ENCODE results near the gene MAPK12.
"Not testable (repeated sequence)": the region's sequence is repeated elsewhere in the genome, so short reads cannot be mapped to it uniquely, and the experiment has no call there.

- not testable (repeated sequence) for TF ChIP-seq POLR2A, CTCF (IDR thresholded peaks at IDR 0.05)
Measured at GRCh38 chr22:50273781-50274180, 12.3 kb upstream of the MAPK12 start.
